Tibial nerve (tissue), 4 donors: ENCODE data around the gene ATXN10. TPM values are rescaled to one million over a fixed set of nuclear protein-coding genes. Genes with fewer than 3 reads are reported as not detected.

Experiments
- DNase-seq, 2 donors: peaks; one replicate each; pipeline ENCODE4 v3.0.0-alpha.2; 2019; ENCODE audit warnings: low spot score in 2 of 2
- H3K27ac ChIP-seq, 4 donors: fragments of 200-600 bp; sonication (generic) in 3 of 4; one replicate each; pipeline ENCODE4 v1.5.1; 2017 to 2019; ENCODE audit warnings: mild to moderate bottlenecking in 1 of 4
- H3K27me3 ChIP-seq, 2 donors: fragments of 200-600 bp; sonication (generic) in 1 of 2; one replicate each; pipeline versions ENCODE4 v1.5.1 to v1.6.0; 2017 to 2019
- H3K36me3 ChIP-seq, 3 donors: fragments of 200-600 bp; sonication (generic); one replicate each; pipeline ENCODE4 v1.5.1; 2018 to 2019
- H3K4me1 ChIP-seq, 4 donors: fragments of 200-600 bp; sonication (generic) in 3 of 4; one replicate each; pipeline ENCODE4 v1.5.1; 2017 to 2019
- H3K4me3 ChIP-seq, 4 donors: fragments of 200-600 bp; sonication (generic) in 3 of 4; one replicate each; pipeline ENCODE4 v1.5.1; 2017 to 2019; ENCODE audit warnings: mild to moderate bottlenecking in 1 of 4, moderate library complexity in 1 of 4
- H3K9me3 ChIP-seq, 4 donors: fragments of 200-600 bp; sonication (generic) in 3 of 4; one replicate each; pipeline ENCODE4 v1.5.1; 2017 to 2019
- CTCF ChIP-seq, 5 experiments: fragments of 200-600 bp in 3 of 5; fragments of 450-650 bp in 2 of 5; sonication (generic) in 3 of 5; IDR thresholded peaks; one replicate each; pipeline ENCODE4 v1.5.1; 2016 to 2019; ENCODE audit warnings: antibody characterized with exemption in 5 of 5, mild to moderate bottlenecking in 3 of 5, moderate library complexity in 2 of 5
- EP300 ChIP-seq, 2 donors: sonication (generic); formaldehyde crosslinking; IDR thresholded peaks; one replicate each; pipeline ENCODE4 v1.6.1; 2017; ENCODE audit warnings: antibody characterized with exemption in 2 of 2, mild to moderate bottlenecking in 1 of 2
- POLR2A ChIP-seq, 2 donors: fragments of 450-650 bp; IDR thresholded peaks; one replicate each; pipeline ENCODE4 v1.6.1; 2017; ENCODE audit warnings: antibody characterized with exemption in 2 of 2, mild to moderate bottlenecking in 2 of 2, moderate library complexity in 2 of 2
- WGBS, 2 donors: methylation state at CpG; one replicate each; pipeline ENCODE4 v1.1.5; 2018; 5-methylcytosine and 5-hydroxymethylcytosine counted together
- total RNA-seq, 4 donors: library from RNA; depleted of rRNA; stranded (reverse); fragments of >200 nt; gene quantifications; one replicate each; pipeline ENCODE4 v1.1.0, GENCODE V29; 2016

The ATXN10 gene
- total RNA-seq, 4 donors from 2014 or later, result 163 to 197 (median 178) TPM

- 84 to 88% methylated on average over 12 of the region's 12 CpGs for WGBS, 2 donors
- no peak for DNase-seq
These were observed 20.9 kb upstream of the ATXN10 start for GRCh38 chr22:45650721-45651120.

GRCh38 chr22:45651931-45652528, 19.6 kb upstream of the ATXN10 start:
- H3K4me3 ChIP-seq, result no peak overlapping the region
- H3K36me3 ChIP-seq, result no peaks in the 10 kb centered on the region
- H3K9me3 ChIP-seq, result peaks cover 0 to 2% (median 0%) of the 10 kb centered on the region in 4 donors
- H3K27ac ChIP-seq, result no peak overlapping the region
- H3K4me1 ChIP-seq, result no peaks in the 10 kb centered on the region
- 90 to 91% methylated on average over 11 of the region's 11 CpGs for WGBS, 2 donors
- peaks cover 0 to 20% of the 10 kb centered on the region in 2 donors for H3K27me3 ChIP-seq
- TF ChIP-seq CTCF (IDR thresholded peaks at IDR 0.05), result no peak
- no peak for TF ChIP-seq EP300 (IDR thresholded peaks at IDR 0.05)
- TF ChIP-seq POLR2A (IDR thresholded peaks at IDR 0.05), result no peak
- DNase-seq, result no peak

More at GRCh38 chr22:45650721-45651120, 20.9 kb upstream of the ATXN10 start:
- Histone ChIP-seq H3K36me3 (no peaks in the 10 kb centered on the region), H3K27ac (no peak overlapping the region), H3K4me3 (no peak overlapping the region), H3K27me3 (peaks cover 0 to 28% of the 10 kb centered on the region in 2 donors), H3K9me3 (peaks cover 0 to 2% (median 0%) of the 10 kb centered on the region in 4 donors), H3K4me1 (peaks cover 0 to 1% (median 0%) of the 10 kb centered on the region in 4 donors)
- TF ChIP-seq CTCF (IDR thresholded peaks at IDR 0.05) (no peak), EP300 (IDR thresholded peaks at IDR 0.05) (no peak)

GRCh38 chr22:45656577-45656976, 15.1 kb upstream of the ATXN10 start:
- H3K9me3 ChIP-seq, result peaks cover 0 to 3% (median 0%) of the 10 kb centered on the region in 4 donors
- no peaks in the 10 kb centered on the region for H3K4me1 ChIP-seq
- TF ChIP-seq POLR2A (IDR thresholded peaks at IDR 0.05) (no peak), CTCF (IDR thresholded peaks at IDR 0.05) (no peak), EP300 (IDR thresholded peaks at IDR 0.05) (no peak)
- no peak overlapping the region for H3K4me3 ChIP-seq
- H3K36me3 ChIP-seq, result no peaks in the 10 kb centered on the region
- DNase-seq, result no peak
- no peak overlapping the region for H3K27ac ChIP-seq
- no peaks in the 10 kb centered on the region for H3K27me3 ChIP-seq
- 89 to 95% methylated on average over 2 of the region's 2 CpGs for WGBS, 2 donors

- Histone ChIP-seq H3K27ac (no peak overlapping the region), H3K4me3 (no peak overlapping the region), H3K36me3 (no peaks in the 10 kb centered on the region), H3K27me3 (no peaks in the 10 kb centered on the region), H3K9me3 (peaks cover 0 to 7% (median 0%) of the 10 kb centered on the region in 4 donors), H3K4me1 (no peaks in the 10 kb centered on the region)
- TF ChIP-seq POLR2A (IDR thresholded peaks at IDR 0.05), result no peak
- TF ChIP-seq CTCF (IDR thresholded peaks at IDR 0.05), result no peak
- TF ChIP-seq EP300 (IDR thresholded peaks at IDR 0.05), result no peak
- DNase-seq, result no peak
- 73% methylated on average over 4 of the region's 4 CpGs for WGBS, 2 donors
These were observed 13.9 kb upstream of the ATXN10 start for GRCh38 chr22:45657701-45658100.

- no peak for DNase-seq
- 39 to 41% methylated on average over 1 of the region's 1 CpG for WGBS, 2 donors
- TF ChIP-seq EP300 (IDR thresholded peaks at IDR 0.05), result no peak
- no peak for TF ChIP-seq CTCF (IDR thresholded peaks at IDR 0.05)
- no peak for TF ChIP-seq POLR2A (IDR thresholded peaks at IDR 0.05)
- Histone ChIP-seq H3K27ac (no peak overlapping the region), H3K9me3 (peaks cover 0 to 27% (median 0%) of the 10 kb centered on the region in 4 donors), H3K4me3 (no peak overlapping the region), H3K27me3 (no peaks in the 10 kb centered on the region), H3K4me1 (no peaks in the 10 kb centered on the region), H3K36me3 (no peaks in the 10 kb centered on the region)
These were observed 7.4 kb upstream of the ATXN10 start for GRCh38 chr22:45664136-45664646.
